HG03432 (cell line): ENCODE data around the gene HJV.
A peak's percentile ranks its signal among the peaks of the same experiment; 100 is the strongest.

Experiments used
- ATAC-seq: cut with Tn5 transposase; IDR thresholded peaks from one replicate; pipeline ENCODE4 v1.9.1; 2021; ENCODE audit warnings: mild to moderate bottlenecking, moderate library complexity; ENCODE audit not compliant: unreplicated experiment

Gene HJV

GRCh38 chr1:145978854-145979745 lies 42.4 kb downstream of the HJV start:
- peak; percentile 91 for ATAC-seq

- ATAC-seq = no peak
These were observed 43.1 kb downstream of the HJV start for GRCh38 chr1:145978471-145978853.

GRCh38 chr1:145977486-145978470 lies 43.8 kb downstream of the HJV start:
- no peak for ATAC-seq

- ATAC-seq = no peak
These were observed 44.5 kb downstream of the HJV start for GRCh38 chr1:145977016-145977415.

- ATAC-seq = no peak
These were observed 46.3 kb downstream of the HJV start for GRCh38 chr1:145975216-145975615.

GRCh38 chr1:145974721-145975120 lies 46.8 kb downstream of the HJV start:
- ATAC-seq = no peak

- no peak for ATAC-seq
These were observed 49.0 kb downstream of the HJV start for GRCh38 chr1:145972580-145972979.
